RWPE1 (cell line): ENCODE data around the gene TNFAIP8L1.

ENCODE experiments used
- CTCF ChIA-PET: fragments of 350-600 bp; sonication (Branson Sonifier 250); formaldehyde crosslinking; extraction: SDS; loops from one replicate; lab custom pipeline; 2021; lab: Yijun Ruan, JAX
- POLR2A ChIA-PET: fragments of 400-600 bp; formaldehyde crosslinking; extraction: SDS; loops from one replicate; lab custom pipeline; 2020; ENCODE audit warnings: antibody characterized with exemption; ENCODE audit not compliant: low non-redundant PET; lab: Yijun Ruan, JAX
- DNase-seq: peaks from one replicate; pipeline ENCODE4 v3.0.0; 2012; ENCODE audit warnings: low spot score
- H3K27ac ChIP-seq: fragments of 450-650 bp; 2 replicates; pipeline ENCODE4 v1.5.1; 2017
- CTCF ChIP-seq: fragments of 450-650 bp; conservative IDR thresholded peaks from 2 replicates; pipeline ENCODE4 v1.5.1; 2017; ENCODE audit warnings: low read depth, mild to moderate bottlenecking

The TNFAIP8L1 gene

GRCh38 chr19:4606921-4607678, 32.2 kb upstream of the TNFAIP8L1 start:
- ChIA-PET POLR2A (no interaction called here), CTCF (interaction anchor here (0.5 to 0.7 kb wide), 2 partner anchors 39 to 47 kb away, joined by 3 to 5 read pairs; no protein-coding TSS in a partner anchor)
- TF ChIP-seq CTCF, result no peak
- no peak overlapping the region for H3K27ac ChIP-seq
- no peak for DNase-seq

DNA sequence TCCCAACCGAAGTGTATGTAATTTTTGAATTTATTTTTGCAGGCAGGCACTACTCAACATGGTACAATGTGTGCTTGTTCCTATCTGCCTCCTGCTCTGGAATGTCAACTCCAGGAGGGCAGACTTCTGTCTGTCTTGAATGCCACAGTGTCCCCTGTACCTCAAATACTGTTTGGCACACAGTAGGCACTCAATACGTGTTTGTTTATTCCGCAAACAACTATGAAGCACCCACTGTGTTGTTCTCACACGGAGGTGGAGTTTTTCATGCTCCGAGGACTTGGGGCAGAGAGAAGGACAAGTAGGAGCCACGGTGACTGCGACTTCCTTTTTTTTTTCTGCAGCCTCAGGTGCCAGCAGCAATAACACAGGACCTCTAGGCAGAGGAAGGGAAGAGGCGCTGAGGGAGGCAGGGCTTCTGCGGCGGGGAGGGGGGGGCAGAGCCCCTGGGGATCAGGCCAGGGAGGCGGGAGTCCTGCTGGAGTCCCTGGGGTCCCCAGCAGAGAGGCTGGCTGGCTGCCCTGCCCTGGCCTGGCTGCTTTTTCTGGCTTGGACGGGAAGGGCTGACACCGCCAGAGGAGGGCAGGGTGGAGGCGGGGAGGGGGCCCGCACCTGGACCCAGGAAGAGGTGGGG, 29.3 kb upstream of the TNFAIP8L1 start:
- TF ChIP-seq CTCF, result no peak
- ChIA-PET CTCF (interaction anchor here (0.7 kb wide), 1 partner anchor 12 kb away, joined by 4 read pairs; no protein-coding TSS in a partner anchor), POLR2A (no interaction called here)
- DNase-seq, result no peak
- no peak overlapping the region for H3K27ac ChIP-seq

DNA sequence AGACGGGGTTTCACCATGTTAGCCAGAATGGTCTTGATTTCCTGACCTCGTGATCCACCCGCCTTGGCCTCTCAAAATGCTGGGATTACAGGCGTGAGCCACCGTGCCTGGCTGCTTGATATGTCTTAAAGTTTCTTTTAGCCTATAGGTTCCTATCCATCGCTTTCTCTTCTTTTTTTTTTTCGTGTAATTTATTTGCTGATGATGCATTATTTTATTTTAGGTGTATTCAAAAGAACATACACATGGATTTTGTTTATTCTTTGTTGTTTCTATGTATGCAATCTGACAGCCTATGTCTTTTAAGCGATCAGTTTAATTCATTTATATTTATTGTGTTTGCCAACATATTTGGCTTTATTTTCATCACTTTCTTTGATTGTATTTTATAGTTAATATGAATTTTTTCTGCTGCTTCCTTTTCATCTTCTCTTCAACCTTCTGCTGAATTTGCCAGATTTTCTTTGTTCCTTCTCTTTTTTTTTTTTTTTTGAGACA, 26.0 kb upstream of the TNFAIP8L1 start:
- POLR2A ChIA-PET, result no interaction called here
- DNase-seq, result no peak
- no peak for TF ChIP-seq CTCF
- no peak overlapping the region for H3K27ac ChIP-seq
- CTCF ChIA-PET, result no interaction called here

GRCh38 chr19:4618019-4618418, 21.3 kb upstream of the TNFAIP8L1 start:
- CTCF ChIA-PET, result interaction anchor here (0.6 kb wide), 1 partner anchor 741 kb away, joined by 4 read pairs; no protein-coding TSS in a partner anchor
- POLR2A ChIA-PET, result interaction anchor here (0.5 kb wide), 1 partner anchor 10 kb away, joined by 3 read pairs; no protein-coding TSS in a partner anchor

GRCh38 chr19:4619668-4620294, 19.5 kb upstream of the TNFAIP8L1 start:
- no peak for TF ChIP-seq CTCF
- H3K27ac ChIP-seq, result no peak overlapping the region
- POLR2A ChIA-PET, result no interaction called here
- CTCF ChIA-PET, result interaction anchor here (2.4 kb wide), 1 partner anchor 16 kb away, joined by 7 read pairs; no protein-coding TSS in a partner anchor
- no peak for DNase-seq

More at GRCh38 chr19:4618019-4618418, 21.3 kb upstream of the TNFAIP8L1 start:
- no peak overlapping the region for H3K27ac ChIP-seq
- no peak for DNase-seq
- no peak for TF ChIP-seq CTCF

DNA sequence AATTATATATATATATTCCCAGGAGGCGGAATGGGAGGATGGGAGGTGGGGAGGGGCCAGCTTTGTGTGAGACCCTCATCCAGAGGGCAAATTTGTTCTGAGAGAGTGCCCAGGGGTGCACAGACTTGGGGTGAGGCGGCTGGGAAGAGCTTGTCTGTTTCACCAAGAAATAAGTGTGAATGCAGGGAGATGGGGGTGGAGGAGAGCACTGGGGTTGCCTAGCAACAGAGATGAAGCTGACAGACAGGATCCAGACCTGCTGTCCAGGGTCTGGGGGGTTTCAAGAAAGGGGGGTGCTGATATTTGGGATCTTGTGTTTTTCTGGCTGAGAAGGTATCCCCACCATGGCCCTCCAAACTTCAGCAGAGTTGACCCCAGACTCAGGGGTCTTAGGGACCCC, 18.6 kb upstream of the TNFAIP8L1 start:
- TF ChIP-seq CTCF, result no peak
- no peak for DNase-seq
- CTCF ChIA-PET, result interaction anchor here (0.6 to 2.4 kb wide), 2 partner anchors 13 to 16 kb away, joined by 4 to 7 read pairs; no protein-coding TSS in a partner anchor
- no peak overlapping the region for H3K27ac ChIP-seq
- POLR2A ChIA-PET, result no interaction called here
